A549 treated with AZD9567 at 1 μM for 4 hours (cell line): Measurements from ENCODE around the gene RAB8A. TPM values are rescaled to one million over a fixed set of nuclear protein-coding genes. Genes with fewer than 3 reads are reported as not detected.

Experiments used
- total RNA-seq: library from RNA; stranded (reverse); fragments of 200-300 nt; extraction: Qiagen RNA extraction; gene quantifications from 5 replicates; pipeline ENCODE4 v1.2.3, GENCODE V29; 2022; ENCODE audit not compliant: insufficient read depth

RAB8A gene
- 44.3 to 94.8 TPM (median 45.5 TPM) in 5 replicates for total RNA-seq

GRCh38 chr19:16111160-16111908, at the start of gene RAB8A:
Gene RAB8A, plus strand, starts transcription at chr19:16111889. Its CDS starts 13 bp downstream, at chr19:16111902.

GRCh38 chr19:16076154-16076957, 35.3 kb upstream of the RAB8A start, which contains the start of gene TPM4:
Gene TPM4, plus strand, starts transcription at chr19:16076495. Its CDS starts 71 bp downstream, at chr19:16076566.

GRCh38 chr19:16143399-16144215, 31.9 kb downstream of the RAB8A start, which contains the start of gene HSH2D:
Gene HSH2D, plus strand, starts transcription at chr19:16143685. Its CDS starts 5,066 bp downstream, at chr19:16148751.

Other genes starting within 250 kb of the RAB8A start
- 0.07 to 0.31 TPM (median 0.16 TPM) in 3 of 5 replicates, not detected in the others for gene CYP4F2, start 213.8 kb upstream of the RAB8A start, total RNA-seq
- gene CYP4F11, start 177.4 kb upstream of the RAB8A start, total RNA-seq = 4.4 to 7.3 TPM (median 4.7 TPM) in 5 replicates
- gene OR10H4, start 162.9 kb upstream of the RAB8A start, total RNA-seq = not detected in 5 replicates
- gene TPM4, start 35.4 kb upstream of the RAB8A start, total RNA-seq = 367 to 477 TPM (median 420 TPM) in 5 replicates
- 0.06 to 0.09 TPM (median 0.06 TPM) in 3 of 5 replicates, not detected in the others for gene HSH2D, start 31.8 kb downstream of the RAB8A start, total RNA-seq
- gene CIB3, start 61.6 kb downstream of the RAB8A start, total RNA-seq = not detected in 5 replicates
- gene FAM32A, start 73.5 kb downstream of the RAB8A start, total RNA-seq = 77.8 to 95.3 TPM (median 92.8 TPM) in 5 replicates
- gene AP1M1, start 86.0 kb downstream of the RAB8A start, total RNA-seq = 57.5 to 70.2 TPM (median 65.2 TPM) in 5 replicates
- gene KLF2, start 212.9 kb downstream of the RAB8A start, total RNA-seq = 16.5 to 36.4 TPM (median 30.6 TPM) in 5 replicates